ENCODE measurements around the gene SP1.
"Not testable (repeated sequence)": the region's sequence is repeated elsewhere in the genome, so short reads cannot be mapped to it uniquely, and the experiment has no call there.

The SP1 gene

DNA sequence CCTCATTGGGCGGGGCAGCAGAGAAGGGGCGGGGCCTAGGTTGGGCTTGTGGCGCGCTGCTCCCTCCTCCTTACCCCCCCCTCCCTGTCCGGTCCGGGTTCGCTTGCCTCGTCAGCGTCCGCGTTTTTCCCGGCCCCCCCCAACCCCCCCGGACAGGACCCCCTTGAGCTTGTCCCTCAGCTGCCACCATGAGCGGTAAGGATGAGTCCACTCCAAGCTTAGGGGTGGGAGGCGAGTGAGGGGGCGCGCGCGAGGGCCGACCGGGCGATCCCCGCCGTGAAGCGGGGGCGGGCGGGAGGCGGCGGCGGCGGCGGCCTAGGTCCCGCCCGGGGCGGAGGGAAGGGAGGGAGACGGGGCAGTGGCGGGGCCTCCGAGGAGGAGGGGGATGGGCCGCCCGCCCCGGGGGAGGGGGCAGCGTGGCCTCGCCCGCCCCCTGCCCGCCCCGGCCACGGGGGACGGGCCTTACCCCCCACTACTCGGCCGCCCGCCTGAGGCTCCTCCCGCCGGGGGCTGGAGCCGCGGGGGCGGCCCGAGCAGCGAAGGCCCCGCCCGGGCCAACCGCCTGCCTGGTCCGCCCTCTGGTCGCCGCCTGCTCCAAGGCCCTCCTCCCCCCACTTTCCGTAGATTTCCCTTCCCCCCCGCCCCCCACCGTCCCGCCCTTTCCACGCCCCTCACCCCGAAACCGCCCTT, at the start of gene SP1:
Gene SP1 (plus strand): TSS at position 73 of the 690 bp plus-strand sequence. CDS start 116 bp downstream, at position 189.
- no peak for FAIRE-seq

DNA sequence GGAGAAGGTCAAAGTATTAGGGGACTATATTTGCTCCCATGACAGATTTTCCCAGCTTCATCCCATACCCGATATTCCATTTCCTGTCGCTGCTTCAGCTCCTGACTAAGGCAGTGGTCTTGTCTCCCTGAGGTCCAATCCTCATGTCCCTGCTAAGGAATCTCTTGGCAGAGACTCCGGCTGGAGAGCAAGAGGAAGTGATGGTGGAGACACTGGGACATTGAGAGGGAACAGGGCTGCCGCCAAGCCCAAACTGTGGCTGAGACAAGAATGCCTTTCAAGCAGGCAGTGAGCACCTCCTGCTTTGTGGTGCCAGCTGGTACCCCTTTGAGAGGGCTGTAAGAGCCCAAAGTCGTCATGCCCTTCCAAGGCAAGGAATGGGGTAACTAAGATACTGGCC, 49.3 kb upstream of the SP1 start:
- no peak for FAIRE-seq

DNA sequence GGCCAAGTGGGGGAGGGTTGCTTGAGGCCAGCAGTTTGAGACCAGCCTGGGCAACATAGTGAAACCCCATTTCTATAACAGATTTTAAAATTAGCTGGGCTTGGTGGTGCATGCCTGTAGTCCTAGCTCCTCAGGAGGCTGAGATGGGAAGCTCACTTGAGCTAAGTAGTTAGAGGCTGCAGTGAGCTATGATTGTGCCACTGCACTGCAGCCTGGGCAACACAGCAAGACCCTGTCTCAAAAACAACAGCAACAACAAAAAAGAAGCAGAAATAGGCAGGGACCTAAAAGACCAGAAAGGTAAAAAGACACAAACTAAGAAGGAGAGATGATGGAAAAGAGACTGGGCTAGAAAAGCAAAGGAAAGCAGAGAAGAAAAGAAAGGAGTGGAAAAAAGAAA, 47.6 kb upstream of the SP1 start:
- not testable (repeated sequence) for FAIRE-seq

DNA sequence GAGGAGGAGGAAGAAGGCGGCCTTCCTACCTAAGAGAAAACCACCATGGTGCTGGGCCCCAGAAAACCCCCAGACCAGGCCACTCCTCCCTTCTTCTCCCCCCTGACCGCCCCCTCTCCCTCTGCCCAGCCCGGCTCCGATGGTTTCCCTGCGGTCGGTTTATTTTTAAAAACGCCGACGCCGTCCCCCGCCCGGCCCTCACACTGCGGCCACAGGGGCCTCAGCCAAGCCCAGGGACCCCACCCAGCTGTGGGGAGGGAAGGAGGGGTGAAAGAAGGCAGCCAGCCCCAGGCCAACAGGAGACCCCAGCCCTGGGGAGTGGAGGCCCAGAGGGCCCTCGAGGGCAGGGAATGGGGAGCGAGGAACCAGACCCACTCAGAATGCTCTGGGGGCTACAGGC, 47.2 kb upstream of the SP1 start:
- FAIRE-seq: no peak

DNA sequence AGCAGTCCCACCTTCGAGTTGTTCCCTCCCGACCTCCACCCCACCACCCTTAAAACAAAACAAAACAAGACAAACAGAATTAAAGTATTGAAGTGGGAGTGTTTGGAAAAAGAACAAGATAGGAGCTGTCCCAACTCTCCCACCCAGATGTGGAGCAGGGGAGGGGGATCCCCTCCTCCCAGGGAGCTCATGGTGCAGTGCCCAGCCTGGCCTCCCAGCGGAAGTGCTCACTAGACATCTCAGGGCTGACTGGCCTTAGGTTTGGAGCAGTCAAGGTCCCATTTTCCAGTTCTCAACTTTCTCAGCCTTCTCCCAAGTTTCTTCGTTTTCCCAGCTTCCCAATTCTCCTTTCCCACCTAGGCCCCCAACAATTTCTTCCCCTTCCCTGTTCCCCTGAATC, 46.7 kb upstream of the SP1 start:
- FAIRE-seq: no peak

DNA sequence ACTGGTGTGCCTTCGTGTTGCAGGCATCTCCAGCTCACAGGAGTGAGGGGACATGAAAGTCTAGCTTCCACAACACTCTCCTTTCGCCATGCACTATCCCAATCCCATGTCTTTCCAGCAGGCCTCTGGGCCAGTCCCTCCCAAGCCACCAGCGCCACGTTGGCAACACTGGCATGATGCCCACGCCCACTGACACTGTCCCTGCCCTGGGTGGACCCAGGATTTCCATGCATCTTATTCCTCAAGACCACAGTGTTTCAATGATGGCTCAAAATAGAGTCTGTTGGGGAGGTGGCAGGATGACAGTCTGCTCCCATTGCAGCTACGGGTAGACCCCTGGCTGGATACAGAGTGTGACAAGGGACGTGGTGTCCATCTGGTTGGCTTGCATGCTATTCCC, 46.1 kb upstream of the SP1 start:
- FAIRE-seq: no peak

DNA sequence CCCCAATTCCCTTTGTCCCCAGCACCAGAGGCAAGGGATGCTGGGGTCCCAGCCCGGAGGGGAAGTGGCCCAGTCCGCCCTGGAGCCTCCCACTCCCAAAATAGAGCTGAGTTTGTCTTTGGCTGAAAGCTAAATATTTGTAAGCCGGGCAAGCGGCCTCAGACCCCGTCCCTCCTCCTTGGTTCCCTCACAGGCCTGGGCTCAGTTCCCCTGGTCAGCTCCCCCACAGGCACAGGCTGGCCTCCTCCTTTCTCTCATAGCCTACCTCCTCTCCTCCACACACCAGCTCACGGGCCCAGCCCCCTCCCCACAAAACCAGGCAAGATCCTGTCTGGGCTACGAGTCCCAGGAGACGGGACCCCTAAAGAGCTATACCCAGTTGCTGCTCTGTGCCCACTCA, 45.2 kb upstream of the SP1 start:
- no peak for FAIRE-seq

DNA sequence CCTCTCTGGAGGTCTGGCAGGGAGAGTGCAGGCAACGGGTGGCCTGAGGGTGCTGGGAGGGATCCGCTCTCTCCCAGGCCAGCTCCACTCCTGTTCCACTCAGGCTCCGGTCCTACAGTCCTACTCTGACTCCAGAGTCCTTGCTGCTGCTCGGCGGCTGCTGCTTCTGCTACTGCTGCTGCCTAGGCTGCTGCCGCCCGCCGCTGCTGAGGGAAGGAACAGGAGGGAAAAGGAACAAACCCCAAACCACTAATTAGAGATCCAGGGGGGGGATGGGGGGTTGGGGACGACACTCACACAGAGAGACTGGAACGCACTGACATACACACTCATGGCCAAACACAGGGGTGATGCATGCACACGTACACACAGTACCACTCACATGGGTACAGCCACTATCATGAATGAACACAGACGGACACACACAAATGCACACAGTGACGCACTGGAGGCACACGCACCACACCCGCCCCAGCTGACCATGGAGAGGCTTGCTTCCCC, 43.7 kb upstream of the SP1 start, which contains the start of gene SP7:
Gene SP7 (minus strand): TSS at position 174 of the 501 bp plus-strand sequence. CDS start 708 bp downstream, outside the sequence.
- no peak for FAIRE-seq

DNA sequence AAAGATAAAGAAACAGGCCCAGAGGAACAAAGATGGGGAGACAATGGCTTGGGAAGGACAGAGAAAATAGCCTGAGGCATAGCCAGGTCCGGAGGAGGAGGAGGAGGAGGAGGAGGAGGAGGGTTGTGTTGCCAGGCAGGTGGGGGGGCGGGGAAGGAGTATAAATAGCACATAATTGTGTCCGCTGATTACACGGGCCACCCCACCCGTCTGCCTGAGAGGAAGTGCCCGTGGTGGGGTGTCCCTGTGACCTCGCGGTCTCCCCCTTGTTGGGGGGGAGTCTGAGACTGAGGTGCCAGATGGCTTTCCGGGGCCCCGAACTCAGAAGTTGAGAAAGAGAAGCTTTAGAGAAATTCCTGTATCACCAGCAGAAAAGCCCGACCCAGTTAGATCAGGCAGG, 42.0 kb upstream of the SP1 start:
- FAIRE-seq: no peak

DNA sequence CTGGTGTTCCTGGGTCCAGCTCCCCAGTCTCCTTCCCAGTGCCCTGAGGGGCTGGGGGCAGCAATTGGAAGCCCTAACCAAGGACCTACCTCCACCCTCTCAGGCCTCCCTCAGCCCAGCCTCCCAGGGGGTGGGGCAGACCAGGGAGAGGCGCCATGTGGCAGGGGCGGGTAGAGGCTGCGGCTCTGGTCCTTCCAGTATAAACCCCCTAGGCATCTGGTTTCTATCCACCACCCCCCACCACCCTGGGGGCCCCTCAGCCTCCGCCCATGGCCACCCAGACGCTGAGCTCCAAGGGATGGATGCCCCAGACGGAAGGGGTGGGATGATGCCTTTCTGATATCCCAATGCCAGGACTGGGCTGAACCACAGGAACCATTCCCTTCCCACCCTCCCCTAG, 41.1 kb upstream of the SP1 start:
- no peak for FAIRE-seq

DNA sequence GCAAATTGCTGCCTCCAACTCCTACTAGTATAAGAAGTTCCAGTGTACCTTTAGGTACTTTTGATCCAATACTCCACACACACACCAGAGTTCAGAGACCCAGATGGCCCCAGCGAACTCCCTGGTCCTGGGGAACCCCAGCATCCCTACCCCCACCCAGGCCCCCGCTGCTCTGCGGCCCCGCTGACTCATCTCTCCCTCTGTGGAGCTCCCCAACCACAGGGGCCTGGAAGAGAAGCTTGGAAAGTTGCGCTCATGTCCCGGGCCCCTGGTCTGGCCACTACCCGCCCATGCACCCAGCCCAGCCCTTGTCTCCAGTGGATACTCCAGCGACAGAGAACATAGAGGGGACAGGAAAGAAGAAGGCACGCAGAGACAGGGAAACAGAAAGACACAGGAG, 39.6 kb upstream of the SP1 start:
- no peak for FAIRE-seq

DNA sequence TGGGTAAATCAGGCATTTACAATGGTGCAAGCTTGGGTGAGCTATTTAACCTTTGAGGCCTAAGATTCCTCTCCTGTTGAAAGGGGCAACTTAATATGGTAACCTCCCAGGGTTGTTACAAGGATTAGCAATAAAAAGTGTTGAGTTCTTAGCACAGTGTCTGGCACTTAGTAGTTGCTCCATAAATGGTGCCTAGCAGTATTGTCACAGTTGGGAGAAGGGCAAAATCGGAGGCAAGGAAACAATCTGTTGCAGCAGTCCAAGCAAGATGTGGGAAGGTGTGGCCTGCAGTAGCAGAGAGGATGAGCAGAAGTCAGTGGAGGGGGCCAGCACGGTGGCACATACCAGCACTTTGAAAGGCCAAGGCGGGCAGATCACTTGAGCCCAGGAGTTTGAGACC, 36.5 kb upstream of the SP1 start:
- no peak for FAIRE-seq

DNA sequence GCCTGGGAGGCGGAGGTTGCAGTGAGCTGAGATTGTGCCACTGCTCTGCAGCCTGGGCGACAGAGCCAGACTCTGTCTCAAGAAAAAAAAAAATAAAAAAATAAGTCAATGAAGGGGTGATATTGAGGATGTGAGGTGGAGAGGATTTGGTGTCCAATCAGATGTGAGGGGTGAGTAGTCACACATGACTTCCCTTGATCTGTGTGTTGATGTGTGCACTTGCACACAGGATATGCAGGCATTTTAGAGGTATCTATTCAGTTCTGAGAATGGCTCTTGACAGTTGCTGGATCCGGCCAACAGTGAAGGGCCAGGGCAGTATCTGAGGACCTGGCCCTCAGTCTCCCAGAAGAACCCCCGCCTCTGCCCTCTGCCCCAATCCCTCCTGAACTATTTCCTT, 36.0 kb upstream of the SP1 start:
- no peak for FAIRE-seq

DNA sequence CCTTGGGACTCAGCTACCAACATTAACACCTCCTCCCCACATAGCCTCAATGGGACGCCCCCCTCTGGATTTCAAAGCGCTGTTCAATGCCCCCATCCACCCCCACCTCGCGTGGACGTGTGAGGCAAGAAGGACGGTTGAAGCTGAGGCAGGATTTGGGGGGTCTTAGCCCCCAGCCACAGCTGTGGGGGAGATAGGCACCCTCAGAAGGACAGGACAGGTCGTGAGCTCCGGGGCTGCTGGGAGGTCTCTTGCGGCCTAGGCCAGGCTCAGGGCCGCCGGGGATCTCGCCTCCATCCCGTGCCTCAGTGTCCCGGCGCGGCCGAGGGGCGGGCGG, 35.5 kb upstream of the SP1 start:
- no peak for FAIRE-seq

DNA sequence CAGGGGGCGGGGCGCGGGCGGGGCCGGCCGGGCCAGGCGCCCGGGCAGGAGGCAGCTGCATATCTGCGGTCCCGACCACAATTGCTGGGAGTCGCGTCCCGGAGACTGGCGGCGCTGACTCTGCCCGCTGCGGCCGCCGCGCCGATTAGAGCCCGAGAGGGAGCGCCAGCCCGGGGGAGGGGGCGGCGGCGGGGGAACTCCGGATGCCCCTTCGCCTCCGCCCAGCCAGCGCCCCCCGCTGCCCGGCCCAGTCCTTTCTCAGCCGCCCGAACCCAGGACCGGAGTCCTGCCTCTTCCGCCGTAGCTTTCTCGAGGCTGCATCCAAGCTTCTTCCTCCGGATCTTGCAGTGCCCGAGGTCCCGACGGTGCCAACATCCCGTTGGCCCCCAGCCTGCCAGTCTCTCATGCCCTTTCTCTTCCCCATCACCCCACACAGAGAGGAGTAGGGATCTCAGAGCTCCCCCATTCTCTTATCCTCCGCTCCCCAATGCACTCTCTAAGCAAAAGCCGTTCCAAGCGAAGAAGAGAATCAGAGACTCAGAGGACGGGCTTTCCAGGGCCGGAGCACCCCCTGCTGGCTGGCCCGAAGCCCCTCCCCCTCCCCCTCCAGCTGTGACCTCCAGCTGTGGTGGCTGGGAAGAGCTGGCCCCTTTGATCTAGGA, 35.0 kb upstream of the SP1 start:
- FAIRE-seq: no peak

DNA sequence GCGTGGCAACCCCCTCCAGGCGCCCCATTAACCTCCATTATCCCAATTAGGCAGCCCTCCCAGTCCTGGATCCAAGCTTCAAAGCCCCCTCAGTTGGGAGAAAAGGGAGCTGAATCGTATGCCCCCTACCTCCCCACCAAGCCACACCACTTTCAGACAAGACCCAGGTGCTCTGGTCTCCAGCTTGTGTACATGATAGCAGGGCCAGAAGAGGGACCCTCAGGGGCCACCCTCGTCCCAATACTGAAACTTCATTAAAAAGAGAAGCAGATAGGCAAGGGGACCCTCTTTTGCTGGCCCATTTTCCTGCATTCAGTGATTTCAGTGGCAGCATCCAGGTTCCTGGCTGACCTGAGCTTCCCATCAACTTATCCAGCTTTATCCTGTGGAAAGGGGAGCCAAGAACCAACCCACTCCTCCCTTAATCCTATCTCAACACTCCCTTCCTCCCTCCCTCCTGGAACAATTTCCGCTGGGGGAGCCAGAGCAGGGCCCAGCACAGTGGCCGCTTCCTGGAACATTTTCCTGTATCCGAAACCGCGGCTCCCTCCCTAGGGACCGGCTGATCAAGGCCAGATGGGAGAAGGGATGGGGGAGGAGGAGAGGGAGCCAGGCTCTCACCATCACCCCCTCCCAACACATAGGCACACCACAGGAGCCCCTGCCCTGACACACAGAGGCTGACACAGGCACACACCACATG, 34.3 kb upstream of the SP1 start:
- no peak for FAIRE-seq

DNA sequence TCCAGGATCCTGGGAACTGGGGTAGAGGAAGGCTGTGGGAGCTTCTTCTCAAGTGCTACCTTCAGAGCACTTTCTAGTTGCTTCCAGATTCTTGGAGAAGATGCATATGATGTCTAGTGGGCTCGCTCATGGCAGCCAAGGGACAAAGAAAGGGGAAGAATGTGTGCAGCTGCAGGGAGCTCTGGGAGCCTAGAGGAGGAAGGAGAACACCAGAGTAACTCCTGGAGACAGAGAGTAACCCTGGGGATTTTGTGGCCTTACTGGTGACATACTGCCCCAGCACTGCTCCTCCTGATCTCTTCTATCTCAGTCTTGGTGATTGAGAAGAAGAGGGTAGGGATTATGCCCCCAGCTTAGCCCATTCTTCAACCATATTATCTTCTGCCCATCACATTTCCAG, 33.5 kb upstream of the SP1 start:
- FAIRE-seq: no peak

DNA sequence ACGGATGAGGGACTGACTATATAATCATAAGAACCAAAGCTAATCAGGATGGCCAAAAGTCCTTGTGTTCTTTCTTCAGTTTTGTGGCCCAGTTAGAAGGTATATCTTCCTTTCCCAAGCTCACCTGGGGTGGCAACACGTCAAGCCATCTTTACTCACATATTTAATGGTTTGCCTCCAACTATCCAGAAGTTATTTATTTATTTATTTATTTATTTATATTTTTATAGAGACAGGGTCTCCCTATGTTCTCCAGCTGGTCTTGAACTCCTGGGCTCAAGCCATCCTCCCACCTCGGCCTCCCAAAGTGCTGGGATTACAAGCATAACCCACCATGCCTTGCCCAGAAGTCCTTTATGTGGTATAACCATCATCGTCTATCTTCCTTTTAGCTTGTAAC, 32.1 kb upstream of the SP1 start:
- no peak for FAIRE-seq

DNA sequence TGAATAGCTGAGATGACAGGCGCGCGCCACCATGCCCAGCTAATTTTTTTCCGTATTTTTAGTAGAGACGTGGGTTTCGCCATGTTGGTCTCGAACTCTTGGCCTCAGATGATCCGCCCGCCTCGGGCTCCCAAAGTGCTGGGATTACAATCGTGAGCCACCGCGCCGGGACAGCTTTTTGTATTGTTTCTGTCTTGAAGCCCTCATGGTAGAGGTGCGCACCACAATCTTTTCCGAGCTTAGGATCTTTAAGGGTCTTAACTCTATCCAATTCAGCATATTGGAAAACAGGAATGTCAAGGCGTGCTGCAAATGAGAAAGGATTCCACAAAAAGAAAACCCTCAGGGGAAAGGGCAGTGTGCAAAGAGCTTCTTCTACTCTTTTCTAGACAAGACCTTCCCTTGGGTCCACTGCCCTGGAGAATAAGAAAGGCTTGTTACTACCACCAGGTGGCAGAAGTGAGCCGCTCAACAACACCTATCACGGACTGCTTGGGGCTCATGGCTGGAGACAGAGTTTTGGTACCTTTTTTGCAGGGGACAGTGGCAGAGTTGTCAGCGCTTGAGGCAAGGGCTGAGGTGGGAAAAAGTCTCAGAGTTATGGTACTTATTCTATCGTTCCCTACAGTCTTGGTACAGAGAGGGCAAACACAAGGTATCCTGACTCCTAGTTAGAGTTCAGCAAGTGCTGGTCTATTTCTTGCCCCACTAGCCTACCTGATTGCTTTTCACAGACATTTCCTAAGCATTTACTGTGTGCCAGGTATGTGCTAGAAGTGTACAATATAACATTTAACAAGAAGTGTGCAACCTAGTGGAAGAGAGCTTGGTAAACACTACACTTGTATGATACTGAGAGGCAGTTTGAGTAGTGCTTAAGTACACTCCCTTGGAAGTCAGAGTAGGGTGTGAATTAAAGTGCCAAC, 27.4 kb upstream of the SP1 start:
- FAIRE-seq: peak; percentile 24

DNA sequence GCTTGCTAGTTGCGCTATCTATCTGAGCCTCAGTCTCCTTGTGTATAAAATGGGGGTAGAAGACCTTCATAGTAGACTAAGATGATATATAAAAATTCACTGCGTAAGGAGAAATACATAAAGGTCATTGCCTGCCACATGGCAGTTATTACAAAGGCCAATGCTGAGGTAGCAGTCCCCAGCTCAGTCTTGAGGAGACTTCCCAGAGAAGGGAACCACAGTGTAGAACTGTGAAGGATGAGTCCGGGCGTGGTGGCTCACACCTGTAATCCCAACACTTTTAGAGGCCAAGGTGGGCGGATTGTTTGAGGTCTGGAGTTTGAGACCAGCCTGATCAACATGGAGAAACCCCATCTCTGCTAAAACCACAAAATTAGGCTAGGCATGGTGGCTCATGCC, 26.7 kb upstream of the SP1 start:
- FAIRE-seq: no peak

DNA sequence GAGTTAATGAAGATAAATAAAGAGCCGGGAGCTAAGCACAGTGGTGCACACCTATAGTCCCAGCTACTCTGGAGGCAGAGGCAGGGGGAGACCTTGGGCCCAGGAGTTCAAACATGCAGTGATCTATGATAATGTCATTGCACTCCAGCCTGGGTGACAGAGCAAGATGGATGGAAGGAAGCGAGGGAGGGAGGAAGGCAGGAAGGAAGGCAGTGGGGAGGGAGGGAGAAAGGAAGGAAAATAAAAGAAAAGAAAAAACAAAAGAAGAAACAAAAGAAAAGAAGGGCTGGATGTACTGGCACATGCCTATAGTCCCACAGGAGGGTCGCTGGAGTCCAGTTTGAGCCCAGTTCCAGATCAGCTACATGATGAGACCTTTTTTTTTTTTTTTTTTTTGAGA, 24.9 kb upstream of the SP1 start:
- no peak for FAIRE-seq

DNA sequence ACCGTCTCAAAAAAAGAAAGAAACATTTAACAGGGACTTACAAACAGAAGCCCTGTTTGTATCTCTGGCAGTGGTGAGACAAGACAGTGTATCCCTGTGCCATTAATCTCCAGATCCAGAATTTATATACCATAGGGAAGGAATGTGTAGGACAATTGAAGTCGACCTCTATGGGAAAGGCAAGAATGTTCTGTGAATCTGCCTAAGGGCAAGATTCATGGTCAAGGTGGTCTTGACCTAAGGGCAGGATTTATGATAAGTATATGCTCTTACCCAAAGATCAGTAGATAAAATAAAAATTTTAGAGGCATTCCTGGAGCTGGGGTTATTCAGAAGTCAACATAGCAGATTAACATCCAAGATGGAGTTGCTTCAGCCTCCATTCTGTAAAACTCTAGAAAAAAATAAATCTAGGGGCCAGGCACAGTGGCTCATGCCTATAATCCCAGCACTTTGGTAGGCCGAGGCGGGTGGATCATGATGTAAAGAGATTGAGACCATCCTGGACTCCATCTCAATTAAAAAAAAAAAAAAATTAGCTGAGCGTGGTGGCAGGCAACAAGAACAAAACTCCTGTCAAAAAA, 21.0 kb upstream of the SP1 start:
- no peak for FAIRE-seq

DNA sequence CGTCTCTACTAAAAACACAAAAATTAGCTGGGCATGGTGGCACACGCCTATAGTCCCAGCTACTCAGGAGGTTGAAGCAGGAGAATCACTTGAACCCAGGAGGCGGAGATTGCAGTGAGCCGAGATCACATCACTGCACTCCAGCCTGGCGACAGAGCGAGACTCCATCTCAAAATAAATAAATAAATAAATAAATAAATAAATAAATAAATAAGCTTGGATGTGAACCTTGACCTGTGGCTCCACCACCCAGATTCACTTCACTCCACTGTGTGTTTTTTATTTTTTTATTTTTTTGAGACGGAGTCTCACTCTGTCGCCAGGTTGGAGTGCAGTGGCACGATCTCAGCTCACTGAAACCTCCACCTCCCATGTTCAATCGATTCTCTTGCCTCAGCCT, 18.3 kb upstream of the SP1 start:
- FAIRE-seq: not testable (repeated sequence)
